Measurements from ENCODE around the gene TRAF6. TPM values are rescaled to one million over a fixed set of nuclear protein-coding genes. Genes with fewer than 3 reads are reported as not detected.

TRAF6 gene
- total RNA-seq, 1 experiment from 2014 or later, result 14.8 TPM

DNA sequence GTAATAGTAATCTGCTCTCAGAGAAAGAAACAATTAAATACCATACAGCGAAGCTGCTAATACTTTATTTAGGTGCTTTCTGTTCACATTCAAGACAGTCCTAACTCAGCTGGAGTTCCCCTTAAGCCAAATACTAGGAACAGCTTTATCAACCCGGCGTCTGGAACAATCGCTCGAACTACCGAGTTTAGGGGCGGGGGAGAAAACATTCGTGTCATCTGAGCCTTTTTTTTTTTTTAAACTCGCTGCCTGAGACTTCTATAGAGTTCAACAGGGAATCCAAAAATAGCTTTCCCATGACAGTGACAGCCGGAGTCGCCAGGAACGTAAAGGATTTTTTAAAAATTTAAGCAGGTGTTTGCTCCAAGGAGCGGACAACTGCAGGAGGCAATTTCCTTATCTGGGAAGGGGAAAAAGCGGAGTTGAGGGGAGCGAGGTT is 852 bp downstream of the TRAF6 start:
- intact Hi-C loops (cut with micrococcal nuclease; ENCODE audit: unreplicated experiment), result no loop called here
- DNase-seq, result no peak
- H3K27me3 Mint-ChIP-seq (ENCODE audit: unreplicated experiment), result peaks cover 14% of the 10 kb centered on the region
- peaks cover 26% of the 10 kb centered on the region for H3K36me3 Mint-ChIP-seq (ENCODE audit: insufficient read depth, unreplicated experiment)
- TF ChIP-seq, protein P1, sequence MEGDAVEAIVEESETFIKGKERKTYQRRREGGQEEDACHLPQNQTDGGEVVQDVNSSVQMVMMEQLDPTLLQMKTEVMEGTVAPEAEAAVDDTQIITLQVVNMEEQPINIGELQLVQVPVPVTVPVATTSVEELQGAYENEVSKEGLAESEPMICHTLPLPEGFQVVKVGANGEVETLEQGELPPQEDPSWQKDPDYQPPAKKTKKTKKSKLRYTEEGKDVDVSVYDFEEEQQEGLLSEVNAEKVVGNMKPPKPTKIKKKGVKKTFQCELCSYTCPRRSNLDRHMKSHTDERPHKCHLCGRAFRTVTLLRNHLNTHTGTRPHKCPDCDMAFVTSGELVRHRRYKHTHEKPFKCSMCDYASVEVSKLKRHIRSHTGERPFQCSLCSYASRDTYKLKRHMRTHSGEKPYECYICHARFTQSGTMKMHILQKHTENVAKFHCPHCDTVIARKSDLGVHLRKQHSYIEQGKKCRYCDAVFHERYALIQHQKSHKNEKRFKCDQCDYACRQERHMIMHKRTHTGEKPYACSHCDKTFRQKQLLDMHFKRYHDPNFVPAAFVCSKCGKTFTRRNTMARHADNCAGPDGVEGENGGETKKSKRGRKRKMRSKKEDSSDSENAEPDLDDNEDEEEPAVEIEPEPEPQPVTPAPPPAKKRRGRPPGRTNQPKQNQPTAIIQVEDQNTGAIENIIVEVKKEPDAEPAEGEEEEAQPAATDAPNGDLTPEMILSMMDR (IDR thresholded peaks at IDR 0.05; ENCODE audit: unreplicated experiment), result no peak
- H3K4me3 Mint-ChIP-seq (ENCODE audit: low read depth, unreplicated experiment), result peak overlapping the region; percentile 93
- H3K9me3 Mint-ChIP-seq (ENCODE audit: low read depth, unreplicated experiment), result peaks cover 7% of the 10 kb centered on the region
- BruUV-seq (replicated peaks), result no TSS peak
- CTCF ChIA-PET, result interaction anchor here (1.1 to 2.0 kb wide), 2 partner anchors 32 to 238 kb away, joined by 6 to 7 read pairs; no protein-coding TSS in a partner anchor
- H3K4me1 Mint-ChIP-seq (ENCODE audit: low read depth, unreplicated experiment), result peaks cover 16% of the 10 kb centered on the region
- peak overlapping the region; percentile 74 for H3K27ac Mint-ChIP-seq (ENCODE audit: unreplicated experiment)

GRCh38 chr11:36508743-36509142 is 1.3 kb downstream of the TRAF6 start:
- H3K36me3 Mint-ChIP-seq (ENCODE audit: insufficient read depth, unreplicated experiment), result peaks cover 27% of the 10 kb centered on the region
- DNase-seq, result no peak
- TSS peak; percentile 57 for BruUV-seq (replicated peaks)
- H3K27me3 Mint-ChIP-seq (ENCODE audit: unreplicated experiment), result peaks cover 9% of the 10 kb centered on the region
- intact Hi-C loops (cut with micrococcal nuclease; ENCODE audit: unreplicated experiment), result no loop called here
- H3K4me1 Mint-ChIP-seq (ENCODE audit: low read depth, unreplicated experiment), result peaks cover 16% of the 10 kb centered on the region
- peaks cover 3% of the 10 kb centered on the region for H3K9me3 Mint-ChIP-seq (ENCODE audit: low read depth, unreplicated experiment)
- peak overlapping the region; percentile 93 for H3K4me3 Mint-ChIP-seq (ENCODE audit: low read depth, unreplicated experiment)
- TF ChIP-seq, protein P1 (IDR thresholded peaks at IDR 0.05; ENCODE audit: unreplicated experiment), result no peak
- H3K27ac Mint-ChIP-seq (ENCODE audit: unreplicated experiment), result peak overlapping the region; percentile 74
- CTCF ChIA-PET, result interaction anchor here (1.1 to 2.0 kb wide), 2 partner anchors 32 to 238 kb away, joined by 6 to 7 read pairs; no protein-coding TSS in a partner anchor

DNA sequence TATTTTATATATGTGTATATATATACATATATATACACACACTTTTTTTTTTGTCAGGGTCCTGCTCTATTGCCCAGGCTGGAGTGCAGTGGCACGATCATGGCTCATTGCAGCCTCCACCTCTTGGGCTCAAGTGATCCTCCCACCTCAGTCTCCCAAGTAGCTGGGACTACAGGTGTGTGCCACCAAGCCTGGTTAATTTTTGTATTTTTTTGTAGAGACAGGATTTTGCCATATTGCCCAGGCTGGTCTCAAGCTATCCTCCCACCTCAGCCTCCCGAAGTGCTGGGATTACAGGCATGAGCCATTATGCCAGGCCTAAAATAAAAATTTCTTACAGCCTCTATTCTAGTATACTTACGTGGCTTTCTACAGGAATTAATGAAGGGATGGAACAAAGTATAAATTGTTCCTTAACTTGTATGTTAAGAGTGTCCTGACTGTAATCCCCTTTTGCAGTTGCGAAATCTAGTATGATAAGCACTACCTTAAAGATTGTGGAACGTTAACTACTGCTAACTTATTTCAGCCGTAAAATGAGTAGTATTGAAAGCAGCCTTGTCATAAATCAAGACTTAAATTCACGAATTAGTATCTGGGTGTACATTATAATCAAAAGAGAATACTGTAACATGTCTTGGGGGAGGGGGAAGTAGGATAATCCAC is 2.1 kb downstream of the TRAF6 start:
- H3K27me3 Mint-ChIP-seq (ENCODE audit: unreplicated experiment), result peaks cover under 1% of the 10 kb centered on the region
- peak overlapping the region; percentile 74 for H3K27ac Mint-ChIP-seq (ENCODE audit: unreplicated experiment)

DNA sequence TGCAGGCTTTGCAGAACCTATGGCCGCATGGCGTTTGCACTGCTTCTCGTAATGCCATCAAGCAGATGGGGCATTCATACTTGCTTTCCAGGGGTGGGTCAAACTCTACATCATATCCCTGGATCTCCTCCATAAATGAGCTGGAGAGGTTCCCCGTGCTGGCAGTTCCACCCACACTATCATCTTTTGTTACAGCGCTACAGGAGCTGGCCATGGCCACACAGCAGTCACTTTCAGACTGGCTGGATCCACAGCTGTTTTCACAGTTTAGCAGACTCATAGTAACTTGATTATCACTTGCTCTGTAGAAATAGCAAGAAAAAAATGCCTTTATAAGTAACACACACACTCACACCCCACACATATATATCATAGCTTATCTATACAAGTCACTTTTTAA is 8.8 kb downstream of the TRAF6 start:
- CTCF ChIA-PET, result interaction anchor here (2.5 kb wide), 1 partner anchor 8 kb away, joined by 11 read pairs; no protein-coding TSS in a partner anchor
- DNase-seq, result no peak
- Mint-ChIP-seq H3K9me3 (ENCODE audit: low read depth, unreplicated experiment) (no peaks in the 10 kb centered on the region), H3K4me1 (ENCODE audit: low read depth, unreplicated experiment) (peaks cover 21% of the 10 kb centered on the region), H3K27ac (ENCODE audit: unreplicated experiment) (peak overlapping the region; percentile 33), H3K36me3 (ENCODE audit: insufficient read depth, unreplicated experiment) (peaks cover 12% of the 10 kb centered on the region), H3K4me3 (ENCODE audit: low read depth, unreplicated experiment) (no peak overlapping the region), H3K27me3 (ENCODE audit: unreplicated experiment) (no peaks in the 10 kb centered on the region)
- no TSS peak for BruUV-seq (replicated peaks)
- intact Hi-C loops (cut with micrococcal nuclease; ENCODE audit: unreplicated experiment), result no loop called here
- TF ChIP-seq, protein P1 (IDR thresholded peaks at IDR 0.05; ENCODE audit: unreplicated experiment), result no peak

More for the DNA sequence above, 2.1 kb downstream of the TRAF6 start:
- TF ChIP-seq, protein P1 (IDR thresholded peaks at IDR 0.05; ENCODE audit: unreplicated experiment), result no peak
- Mint-ChIP-seq H3K9me3 (ENCODE audit: low read depth, unreplicated experiment) (no peaks in the 10 kb centered on the region), H3K36me3 (ENCODE audit: insufficient read depth, unreplicated experiment) (peaks cover 27% of the 10 kb centered on the region), H3K4me1 (ENCODE audit: low read depth, unreplicated experiment) (peaks cover 16% of the 10 kb centered on the region), H3K4me3 (ENCODE audit: low read depth, unreplicated experiment) (peak overlapping the region; percentile 93)
- CTCF ChIA-PET, result interaction anchor here (1.1 kb wide), 1 partner anchor 239 kb away, joined by 6 read pairs; no protein-coding TSS in a partner anchor
- no TSS peak for BruUV-seq (replicated peaks)
- intact Hi-C loops (cut with micrococcal nuclease; ENCODE audit: unreplicated experiment), result no loop called here
- DNase-seq, result no peak

All from Calu3 (cell line).